Natural killer cell treated with Interleukin-12 subunit alpha and Interleukin-12 subunit beta and Interleukin-15 and Interleukin-18, amount 100 ng/mL, for 72 hours (primary cell): ENCODE data around the gene RSU1. TPM values are rescaled to one million over a fixed set of nuclear protein-coding genes. Genes with fewer than 3 reads are reported as not detected.
A peak's percentile ranks its signal among the peaks of the same experiment; 100 is the strongest.

ENCODE experiments used
- ATAC-seq, 2 donors: fragments of 150-1000 bp; cut with Tn5 transposase in 1 of 2; sonication (Bioruptor Pico), chemical (Tn5 transposase) in 1 of 2; 2 replicates each; pipeline ENCODE4 v1.10.0; 2021
- DNase-seq: peaks from one replicate; pipeline ENCODE4 v3.0.0; 2022; ENCODE audit warnings: low spot score
- H3K27ac Mint-ChIP-seq, 2 donors: 1 replicate in 1 of 2; 2 replicates in 1 of 2; pipeline ENCODE4 v1.8.0; 2022; ENCODE audit warnings: mixed read lengths in 2 of 2, mild to moderate bottlenecking in 1 of 2, moderate library complexity in 1 of 2
- H3K27me3 Mint-ChIP-seq, 2 donors: 1 replicate in 1 of 2; 2 replicates in 1 of 2; pipeline ENCODE4 v1.8.0; 2022; ENCODE audit warnings: mixed read lengths in 2 of 2
- H3K36me3 Mint-ChIP-seq: one replicate; pipeline ENCODE4 v1.8.0; 2022; ENCODE audit warnings: mixed read lengths
- H3K4me1 Mint-ChIP-seq, 2 donors: 1 replicate in 1 of 2; 2 replicates in 1 of 2; pipeline ENCODE4 v1.8.0; 2022; ENCODE audit warnings: low read depth in 2 of 2, mixed read lengths in 2 of 2, mild to moderate bottlenecking in 1 of 2
- H3K4me3 Mint-ChIP-seq: one replicate; pipeline ENCODE4 v1.8.0; 2022; ENCODE audit warnings: mixed read lengths
- H3K9me3 Mint-ChIP-seq: 2 replicates; pipeline ENCODE4 v1.8.0; 2022; ENCODE audit warnings: mixed read lengths
- total RNA-seq, 2 donors: library from RNA; stranded (reverse); gene quantifications; one replicate each; pipeline ENCODE4 v1.2.3, GENCODE V29; 2022

The RSU1 gene
- total RNA-seq, 2 donors from 2014 or later, result 108 to 200 TPM

GRCh38 chr10:16606421-16606820, 210.8 kb downstream of the RSU1 start:
- no peak overlapping the region for H3K27ac Mint-ChIP-seq
- H3K9me3 Mint-ChIP-seq, result no peaks in the 10 kb centered on the region
- no peaks in the 10 kb centered on the region for H3K36me3 Mint-ChIP-seq
- H3K27me3 Mint-ChIP-seq, result no peaks in the 10 kb centered on the region
- H3K4me3 Mint-ChIP-seq, result no peak overlapping the region
- peaks cover 0 to 4% of the 10 kb centered on the region in 2 donors for H3K4me1 Mint-ChIP-seq
- DNase-seq (no peak), ATAC-seq (no peak)

DNA sequence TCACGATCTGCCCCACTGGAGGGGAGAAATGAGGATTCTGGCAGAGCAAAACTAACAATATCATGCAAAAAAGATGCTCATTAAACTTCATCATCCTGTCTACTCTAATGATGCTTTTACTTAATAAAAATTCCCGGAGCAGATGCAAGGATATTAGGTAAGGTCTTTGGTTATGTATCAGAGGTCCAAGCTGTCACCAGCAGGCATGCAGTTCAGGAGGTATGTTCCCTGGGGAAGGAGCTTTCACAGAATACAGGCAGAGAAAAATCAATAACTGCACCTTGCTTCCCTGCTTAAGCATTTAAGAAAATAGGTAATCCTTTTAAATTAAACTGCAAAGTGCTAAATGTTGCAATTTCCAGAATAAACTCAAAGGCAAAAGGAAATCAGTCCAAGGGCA, 213.9 kb downstream of the RSU1 start:
- DNase-seq (no peak), ATAC-seq (no peak)
- peaks cover 0 to 6% of the 10 kb centered on the region in 2 donors for H3K4me1 Mint-ChIP-seq
- H3K27ac Mint-ChIP-seq, result no peak overlapping the region
- H3K9me3 Mint-ChIP-seq, result no peaks in the 10 kb centered on the region
- no peaks in the 10 kb centered on the region for H3K27me3 Mint-ChIP-seq
- no peaks in the 10 kb centered on the region for H3K36me3 Mint-ChIP-seq
- H3K4me3 Mint-ChIP-seq, result no peak overlapping the region

GRCh38 chr10:16602104-16602775, 215.0 kb downstream of the RSU1 start:
- H3K4me3 Mint-ChIP-seq, result no peak overlapping the region
- H3K27ac Mint-ChIP-seq, result no peak overlapping the region
- no peak for ATAC-seq
- H3K4me1 Mint-ChIP-seq, result peaks cover 0 to 8% of the 10 kb centered on the region in 2 donors
- no peaks in the 10 kb centered on the region for H3K9me3 Mint-ChIP-seq
- H3K36me3 Mint-ChIP-seq, result no peaks in the 10 kb centered on the region
- DNase-seq, result no peak
- no peaks in the 10 kb centered on the region for H3K27me3 Mint-ChIP-seq

DNA sequence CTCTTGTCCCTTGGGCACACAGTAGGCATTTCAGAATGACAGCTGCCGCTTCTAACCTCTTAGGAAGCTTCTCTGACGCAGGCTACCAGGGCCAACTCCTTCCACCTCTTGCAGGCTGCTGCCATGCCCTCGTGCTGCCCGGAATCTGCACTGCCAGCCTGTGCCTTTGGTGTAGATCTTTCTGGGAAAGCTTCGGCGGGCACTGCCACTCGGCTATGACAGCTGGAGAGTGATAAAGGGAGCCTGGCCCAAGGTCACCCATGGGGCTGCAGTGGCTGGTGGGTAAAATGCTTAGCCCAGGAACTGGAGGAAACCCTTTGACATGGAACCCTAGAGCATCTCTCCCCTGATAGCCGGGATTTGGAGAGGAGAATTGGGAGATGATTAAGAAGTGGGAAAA, 217.6 kb downstream of the RSU1 start:
- ATAC-seq (no peak), DNase-seq (no peak)
- no peak overlapping the region for H3K27ac Mint-ChIP-seq
- peaks cover 0 to 4% of the 10 kb centered on the region in 2 donors for H3K4me1 Mint-ChIP-seq
- H3K27me3 Mint-ChIP-seq, result no peaks in the 10 kb centered on the region
- H3K4me3 Mint-ChIP-seq, result no peak overlapping the region
- H3K36me3 Mint-ChIP-seq, result no peaks in the 10 kb centered on the region
- no peaks in the 10 kb centered on the region for H3K9me3 Mint-ChIP-seq

GRCh38 chr10:16597656-16598055, 219.6 kb downstream of the RSU1 start:
- Mint-ChIP-seq H3K27me3 (no peaks in the 10 kb centered on the region), H3K36me3 (peaks cover 10% of the 10 kb centered on the region), H3K4me1 (peaks cover 0 to 4% of the 10 kb centered on the region in 2 donors), H3K9me3 (no peaks in the 10 kb centered on the region), H3K4me3 (no peak overlapping the region), H3K27ac (no peak overlapping the region)
- DNase-seq, result no peak
- no peak for ATAC-seq

DNA sequence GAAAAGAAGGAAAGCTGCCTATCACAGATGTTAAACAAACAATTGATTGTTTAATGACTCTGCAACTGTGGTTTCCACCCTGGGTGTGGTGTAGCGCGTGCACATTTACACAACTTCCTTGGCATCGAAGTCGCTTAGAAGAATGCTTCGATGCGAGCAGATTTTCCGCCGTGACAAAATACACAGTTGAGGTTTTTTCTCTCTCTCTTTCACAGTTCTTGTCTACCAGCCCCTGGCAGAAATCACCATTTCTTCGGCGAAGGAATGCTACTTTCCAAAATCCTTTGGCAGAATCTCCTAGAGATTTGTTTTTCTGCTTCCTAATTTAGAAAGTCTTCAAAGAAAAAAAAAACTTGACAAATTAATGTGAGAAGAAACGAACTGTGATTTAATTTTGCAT, 224.8 kb downstream of the RSU1 start:
- no peak overlapping the region for H3K4me3 Mint-ChIP-seq
- no peak for DNase-seq
- peaks cover 13% of the 10 kb centered on the region for H3K36me3 Mint-ChIP-seq
- H3K4me1 Mint-ChIP-seq, result no peaks in the 10 kb centered on the region
- ATAC-seq, result no peak
- H3K27me3 Mint-ChIP-seq, result no peaks in the 10 kb centered on the region
- H3K27ac Mint-ChIP-seq, result no peak overlapping the region
- no peaks in the 10 kb centered on the region for H3K9me3 Mint-ChIP-seq

DNA sequence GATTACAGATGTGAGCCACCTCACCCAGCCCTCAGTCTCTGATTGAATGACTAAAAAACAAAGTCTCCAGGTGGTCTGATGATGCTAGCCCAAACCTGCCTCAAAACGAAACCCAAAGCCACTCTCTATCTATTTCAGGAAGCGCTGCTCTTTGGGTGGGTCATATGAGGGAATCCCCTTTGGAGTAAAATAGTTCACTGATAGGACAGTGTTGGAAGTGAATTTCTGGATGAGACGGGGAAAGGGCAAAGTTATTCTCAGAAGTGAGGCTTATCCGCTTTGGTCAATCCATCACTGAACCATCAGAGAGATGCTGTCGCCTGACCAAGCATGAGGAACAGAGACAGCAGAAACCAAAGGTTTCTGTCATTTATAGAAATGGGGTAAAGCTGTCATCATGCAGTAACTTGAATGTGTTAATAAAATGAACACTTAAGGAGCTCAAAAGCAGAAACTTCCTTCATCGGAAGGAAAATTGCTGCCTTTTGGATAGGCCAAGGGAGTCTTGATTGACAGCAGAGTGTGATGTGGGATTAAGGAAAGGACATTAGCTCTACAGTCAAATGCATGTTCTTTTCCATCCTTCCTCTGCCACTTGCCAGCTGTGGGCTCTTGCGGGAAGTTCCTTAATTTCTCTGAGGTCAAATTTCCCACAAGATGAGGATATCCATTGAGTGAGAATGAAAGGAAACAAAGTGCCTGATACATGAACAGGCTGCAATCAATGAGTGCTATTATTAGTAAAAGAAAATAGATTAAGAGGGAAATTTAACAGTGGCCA, 230.7 kb downstream of the RSU1 start:
- ATAC-seq, result peak in 1 of 2 donors; percentile 66
- DNase-seq, result no peak

DNA sequence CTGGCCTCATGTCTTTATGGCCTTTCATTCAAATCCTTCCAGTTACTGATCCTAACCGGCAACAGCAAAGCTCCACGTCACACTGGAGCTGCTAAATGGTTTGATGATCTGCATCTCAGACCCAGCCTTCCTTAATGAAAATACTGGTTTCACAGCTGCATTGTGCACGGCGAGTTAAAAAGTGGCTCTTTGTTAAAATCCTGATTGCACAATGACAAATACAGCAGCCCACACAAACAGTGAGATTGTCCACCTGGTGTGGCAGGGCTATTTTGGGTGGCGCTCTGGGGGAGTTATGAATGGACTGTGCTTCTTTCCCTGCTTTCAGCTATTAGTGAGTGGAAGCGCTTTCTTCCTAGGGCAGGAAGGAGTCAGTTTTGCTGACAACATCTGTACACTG, 232.1 kb downstream of the RSU1 start:
- ATAC-seq (no peak), DNase-seq (no peak)
- no peak overlapping the region for H3K4me3 Mint-ChIP-seq
- H3K27ac Mint-ChIP-seq, result no peak overlapping the region
- peaks cover 0 to 6% of the 10 kb centered on the region in 2 donors for H3K4me1 Mint-ChIP-seq
- no peaks in the 10 kb centered on the region for H3K36me3 Mint-ChIP-seq
- H3K27me3 Mint-ChIP-seq, result peaks cover 12% of the 10 kb centered on the region in 2 donors
- no peaks in the 10 kb centered on the region for H3K9me3 Mint-ChIP-seq

More for the DNA sequence above, 230.7 kb downstream of the RSU1 start:
- no peak overlapping the region for H3K4me3 Mint-ChIP-seq
- H3K27ac Mint-ChIP-seq, result no peak overlapping the region
- peaks cover 0 to 6% of the 10 kb centered on the region in 2 donors for H3K4me1 Mint-ChIP-seq
- H3K27me3 Mint-ChIP-seq, result peaks cover 2 to 3% of the 10 kb centered on the region in 2 donors
- H3K36me3 Mint-ChIP-seq, result no peaks in the 10 kb centered on the region
- H3K9me3 Mint-ChIP-seq, result no peaks in the 10 kb centered on the region

DNA sequence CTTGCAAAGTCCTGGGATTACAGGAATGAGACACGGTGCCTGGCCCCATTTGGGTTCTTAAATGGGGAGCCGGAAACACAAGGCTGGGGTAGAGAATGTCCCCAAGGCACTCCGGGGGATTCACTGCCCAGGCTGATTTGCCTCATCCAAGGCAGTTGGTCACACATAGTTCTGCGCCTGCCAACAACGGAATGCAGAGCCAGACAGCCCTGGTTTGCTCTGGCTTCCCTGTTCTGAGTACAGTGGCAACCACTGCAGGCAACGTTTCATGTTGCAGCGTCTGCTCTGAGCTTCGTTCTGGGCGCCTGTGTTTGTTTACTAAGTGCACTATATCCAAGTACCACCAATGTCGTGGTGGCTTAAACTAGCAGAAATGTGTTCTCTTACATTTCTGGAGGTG, 233.8 kb downstream of the RSU1 start:
- DNase-seq (no peak), ATAC-seq (no peak)
- H3K27ac Mint-ChIP-seq, result no peak overlapping the region
- peaks cover 20 to 25% of the 10 kb centered on the region in 2 donors for H3K27me3 Mint-ChIP-seq
- H3K36me3 Mint-ChIP-seq, result no peaks in the 10 kb centered on the region
- no peak overlapping the region for H3K4me3 Mint-ChIP-seq
- no peaks in the 10 kb centered on the region for H3K9me3 Mint-ChIP-seq
- peaks cover 0 to 6% of the 10 kb centered on the region in 2 donors for H3K4me1 Mint-ChIP-seq

- Mint-ChIP-seq H3K36me3 (no peaks in the 10 kb centered on the region), H3K4me1 (peaks cover 0 to 3% of the 10 kb centered on the region in 2 donors), H3K27me3 (peaks cover 20 to 29% of the 10 kb centered on the region in 2 donors), H3K27ac (no peak overlapping the region), H3K9me3 (no peaks in the 10 kb centered on the region), H3K4me3 (no peak overlapping the region)
- DNase-seq (no peak), ATAC-seq (no peak)
Observed at GRCh38 chr10:16581202-16581601, 236.0 kb downstream of the RSU1 start.

GRCh38 chr10:16570731-16571130, 246.5 kb downstream of the RSU1 start:
- DNase-seq (no peak), ATAC-seq (peak in 1 of 2 donors; percentile 44)
- H3K27ac Mint-ChIP-seq, result no peak overlapping the region
- H3K4me3 Mint-ChIP-seq, result no peak overlapping the region
- H3K27me3 Mint-ChIP-seq, result peaks cover 25 to 30% of the 10 kb centered on the region in 2 donors
- no peaks in the 10 kb centered on the region for H3K9me3 Mint-ChIP-seq
- H3K4me1 Mint-ChIP-seq, result peaks cover 9 to 15% of the 10 kb centered on the region in 2 donors
- H3K36me3 Mint-ChIP-seq, result no peaks in the 10 kb centered on the region

GRCh38 chr10:16566202-16566805, 250.9 kb downstream of the RSU1 start:
- H3K4me3 Mint-ChIP-seq, result peak overlapping the region; percentile 48
- H3K36me3 Mint-ChIP-seq, result no peaks in the 10 kb centered on the region
- no peak for ATAC-seq
- H3K9me3 Mint-ChIP-seq, result no peaks in the 10 kb centered on the region
- H3K27ac Mint-ChIP-seq, result no peak overlapping the region
- H3K27me3 Mint-ChIP-seq, result peaks cover 18 to 19% of the 10 kb centered on the region in 2 donors
- no peak for DNase-seq
- peaks cover 9 to 15% of the 10 kb centered on the region in 2 donors for H3K4me1 Mint-ChIP-seq

DNA sequence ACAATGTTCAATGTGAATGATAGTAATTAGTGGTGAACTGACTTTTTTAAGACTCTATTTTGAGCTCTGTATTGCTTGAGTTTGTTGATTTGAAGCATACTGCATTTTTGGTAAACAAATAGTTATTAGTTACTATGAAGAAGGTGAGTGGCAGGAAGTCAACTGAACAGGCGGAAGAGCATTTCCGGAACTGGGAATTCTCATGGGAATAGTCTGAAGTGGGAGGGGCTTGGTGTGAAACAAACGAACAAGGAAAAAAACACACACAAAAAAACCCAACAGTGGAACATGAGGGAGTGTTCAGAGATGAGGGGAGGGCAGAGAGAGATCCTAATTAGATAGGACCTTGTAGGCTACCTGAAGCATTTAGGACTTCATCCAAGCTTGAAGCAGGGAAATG, 251.6 kb downstream of the RSU1 start:
- H3K9me3 Mint-ChIP-seq, result no peaks in the 10 kb centered on the region
- H3K4me1 Mint-ChIP-seq, result peaks cover 9 to 11% of the 10 kb centered on the region in 2 donors
- ATAC-seq, result no peak
- H3K27me3 Mint-ChIP-seq, result peaks cover 18 to 21% of the 10 kb centered on the region in 2 donors
- no peaks in the 10 kb centered on the region for H3K36me3 Mint-ChIP-seq
- no peak for DNase-seq
- no peak overlapping the region for H3K27ac Mint-ChIP-seq
- H3K4me3 Mint-ChIP-seq, result no peak overlapping the region

DNA sequence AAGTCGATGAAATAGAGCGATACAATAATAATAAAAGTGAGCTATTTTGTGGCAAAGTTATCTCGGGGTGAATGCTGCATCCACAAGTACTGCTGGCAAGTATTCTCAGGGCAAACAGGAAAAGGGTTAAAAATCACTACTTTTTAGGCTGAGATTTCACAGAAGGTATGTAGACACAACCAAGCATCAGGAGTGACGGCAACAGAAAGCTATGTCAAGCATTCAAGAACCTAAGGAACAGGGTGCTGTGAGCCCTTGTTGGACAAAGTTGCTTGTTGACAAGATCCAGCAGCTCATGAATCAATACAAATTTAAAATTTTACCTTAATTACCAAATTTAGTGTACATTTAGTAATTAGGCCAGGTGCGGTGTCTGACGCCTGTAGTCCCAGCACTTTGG, 254.3 kb downstream of the RSU1 start:
- no peak overlapping the region for H3K27ac Mint-ChIP-seq
- no peak for ATAC-seq
- H3K36me3 Mint-ChIP-seq, result no peaks in the 10 kb centered on the region
- no peak for DNase-seq
- H3K4me3 Mint-ChIP-seq, result no peak overlapping the region
- H3K27me3 Mint-ChIP-seq, result peaks cover 15 to 38% of the 10 kb centered on the region in 2 donors
- H3K9me3 Mint-ChIP-seq, result no peaks in the 10 kb centered on the region
- peaks cover 9% of the 10 kb centered on the region in 2 donors for H3K4me1 Mint-ChIP-seq
